Breast epithelium (tissue), 3 donors: ENCODE measurements around the gene RHAG.

ENCODE experiments used
- POLR2A ChIP-seq: fragments of 450-650 bp; IDR thresholded peaks from one replicate; pipeline ENCODE4 v1.6.1; 2016; ENCODE audit warnings: antibody characterized with exemption, mild to moderate bottlenecking, moderate library complexity
- POLR2AphosphoS5 ChIP-seq, 3 donors: sonication (generic); formaldehyde crosslinking; IDR thresholded peaks; one replicate each; pipeline ENCODE4 v1.6.1; 2017; ENCODE audit warnings: antibody characterized with exemption in 3 of 3
- TF ChIP-seq, protein P1 (sequence below), 3 donors: fragments of 450-650 bp; IDR thresholded peaks; one replicate each; pipeline ENCODE4 v1.5.1; 2016 to 2017; ENCODE audit warnings: antibody characterized with exemption in 3 of 3, mild to moderate bottlenecking in 3 of 3, moderate library complexity in 3 of 3

DNA sequence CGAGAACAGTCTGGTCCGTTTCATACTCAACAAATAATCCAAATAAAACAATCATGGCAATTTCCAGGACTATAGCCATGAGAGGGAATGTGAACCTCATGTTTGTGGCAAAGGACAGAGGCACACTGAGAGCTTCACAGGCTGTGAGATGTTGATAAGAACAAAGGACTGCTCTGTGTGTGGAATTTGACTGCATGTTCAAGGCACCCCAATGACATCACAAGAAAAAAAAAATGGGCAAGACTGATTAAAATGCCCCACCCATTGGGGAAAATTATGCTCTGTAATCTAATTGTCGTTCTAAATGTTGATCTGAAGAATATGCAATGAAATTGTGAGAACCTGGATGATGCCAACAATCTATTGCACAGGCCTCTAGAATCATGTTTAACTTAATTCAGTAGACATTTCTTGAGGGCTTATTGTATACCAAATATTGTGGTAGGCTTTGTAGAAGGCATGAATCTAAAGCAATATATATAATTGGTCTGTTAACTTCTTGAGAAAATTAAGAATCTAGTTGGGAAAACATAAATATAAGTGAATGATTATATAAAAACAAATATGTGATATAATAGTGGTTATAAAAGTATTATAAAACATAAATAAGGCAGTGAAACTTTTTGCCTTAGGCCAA is at the start of gene RHAG:
- TF ChIP-seq, protein P1, sequence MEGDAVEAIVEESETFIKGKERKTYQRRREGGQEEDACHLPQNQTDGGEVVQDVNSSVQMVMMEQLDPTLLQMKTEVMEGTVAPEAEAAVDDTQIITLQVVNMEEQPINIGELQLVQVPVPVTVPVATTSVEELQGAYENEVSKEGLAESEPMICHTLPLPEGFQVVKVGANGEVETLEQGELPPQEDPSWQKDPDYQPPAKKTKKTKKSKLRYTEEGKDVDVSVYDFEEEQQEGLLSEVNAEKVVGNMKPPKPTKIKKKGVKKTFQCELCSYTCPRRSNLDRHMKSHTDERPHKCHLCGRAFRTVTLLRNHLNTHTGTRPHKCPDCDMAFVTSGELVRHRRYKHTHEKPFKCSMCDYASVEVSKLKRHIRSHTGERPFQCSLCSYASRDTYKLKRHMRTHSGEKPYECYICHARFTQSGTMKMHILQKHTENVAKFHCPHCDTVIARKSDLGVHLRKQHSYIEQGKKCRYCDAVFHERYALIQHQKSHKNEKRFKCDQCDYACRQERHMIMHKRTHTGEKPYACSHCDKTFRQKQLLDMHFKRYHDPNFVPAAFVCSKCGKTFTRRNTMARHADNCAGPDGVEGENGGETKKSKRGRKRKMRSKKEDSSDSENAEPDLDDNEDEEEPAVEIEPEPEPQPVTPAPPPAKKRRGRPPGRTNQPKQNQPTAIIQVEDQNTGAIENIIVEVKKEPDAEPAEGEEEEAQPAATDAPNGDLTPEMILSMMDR (IDR thresholded peaks at IDR 0.05), result no peak
- TF ChIP-seq POLR2AphosphoS5 (IDR thresholded peaks at IDR 0.05) (no peak), POLR2A (no peak)
